Activated naive CD8-positive, alpha-beta T cell (primary cell): ENCODE data around the gene R3HDM4.
"Not testable (repeated sequence)": the region's sequence is repeated elsewhere in the genome, so short reads cannot be mapped to it uniquely, and the experiment has no call there.

Source experiments
- H3K27ac Mint-ChIP-seq: one replicate; pipeline ENCODE4 v1.8.0; 2021; ENCODE audit warnings: mixed read lengths
- H3K27me3 Mint-ChIP-seq: one replicate; pipeline ENCODE4 v1.8.0; 2021; ENCODE audit warnings: mixed read lengths
- H3K36me3 Mint-ChIP-seq: one replicate; pipeline ENCODE4 v1.8.0; 2021; ENCODE audit warnings: mixed read lengths
- H3K4me1 Mint-ChIP-seq: one replicate; pipeline ENCODE4 v1.8.0; 2021; ENCODE audit warnings: low read depth, mixed read lengths
- H3K4me3 Mint-ChIP-seq: one replicate; pipeline ENCODE4 v1.8.0; 2021; ENCODE audit warnings: mild to moderate bottlenecking, mixed read lengths
- H3K9me3 Mint-ChIP-seq: one replicate; pipeline ENCODE4 v1.8.0; 2021; ENCODE audit warnings: low read depth, mixed read lengths

Gene R3HDM4

GRCh38 chr19:913080-913748 lies at the start of gene R3HDM4:
R3HDM4 (minus strand) TSS chr19:913219; CDS start chr19:913157, 62 bp downstream.
- Mint-ChIP-seq H3K9me3 (no peaks in the 10 kb centered on the region), H3K4me3 (peak within 1 kb of the TSS; percentile 85), H3K36me3 (no peaks in the 10 kb centered on the region), H3K4me1 (peaks cover 30% of the 10 kb centered on the region), H3K27me3 (no peaks in the 10 kb centered on the region), H3K27ac (peak within 1 kb of the TSS; percentile 89)

- Mint-ChIP-seq H3K36me3 (peaks cover 2% of the 10 kb centered on the region), H3K9me3 (no peaks in the 10 kb centered on the region), H3K4me3 (no peak overlapping the region), H3K27ac (no peak overlapping the region), H3K4me1 (peaks cover 2% of the 10 kb centered on the region), H3K27me3 (no peaks in the 10 kb centered on the region)
Observed at GRCh38 chr19:961866-962620, 49.0 kb upstream of the R3HDM4 start.

- H3K9me3 Mint-ChIP-seq, result no peaks in the 10 kb centered on the region
- H3K36me3 Mint-ChIP-seq, result peaks cover 2% of the 10 kb centered on the region
- no peak overlapping the region for H3K27ac Mint-ChIP-seq
- H3K4me3 Mint-ChIP-seq, result no peak overlapping the region
- H3K4me1 Mint-ChIP-seq, result peaks cover 2% of the 10 kb centered on the region
- H3K27me3 Mint-ChIP-seq, result no peaks in the 10 kb centered on the region
Observed at GRCh38 chr19:960601-960938, 47.6 kb upstream of the R3HDM4 start.

- Mint-ChIP-seq H3K9me3 (no peaks in the 10 kb centered on the region), H3K27me3 (no peaks in the 10 kb centered on the region), H3K27ac (no peak overlapping the region), H3K4me1 (peaks cover 2% of the 10 kb centered on the region), H3K4me3 (no peak overlapping the region), H3K36me3 (peaks cover under 1% of the 10 kb centered on the region)
Observed at GRCh38 chr19:960020-960419, 47.0 kb upstream of the R3HDM4 start.

- H3K36me3 Mint-ChIP-seq, result no peaks in the 10 kb centered on the region
- no peak overlapping the region for H3K27ac Mint-ChIP-seq
- H3K27me3 Mint-ChIP-seq, result no peaks in the 10 kb centered on the region
- no peak overlapping the region for H3K4me3 Mint-ChIP-seq
- H3K9me3 Mint-ChIP-seq, result no peaks in the 10 kb centered on the region
- H3K4me1 Mint-ChIP-seq, result peaks cover 2% of the 10 kb centered on the region
Observed at GRCh38 chr19:958967-959855, 46.2 kb upstream of the R3HDM4 start.

GRCh38 chr19:957578-957977 lies 44.6 kb upstream of the R3HDM4 start:
- not testable (repeated sequence) for H3K4me3 Mint-ChIP-seq, H3K9me3 Mint-ChIP-seq, H3K4me1 Mint-ChIP-seq, H3K27me3 Mint-ChIP-seq, H3K36me3 Mint-ChIP-seq, H3K27ac Mint-ChIP-seq

- Mint-ChIP-seq H3K27ac (no peak overlapping the region), H3K27me3 (no peaks in the 10 kb centered on the region), H3K36me3 (no peaks in the 10 kb centered on the region), H3K9me3 (no peaks in the 10 kb centered on the region), H3K4me3 (no peak overlapping the region), H3K4me1 (peaks cover 7% of the 10 kb centered on the region)
Observed at GRCh38 chr19:956766-957440, 43.9 kb upstream of the R3HDM4 start.

- Mint-ChIP-seq H3K27me3 (no peaks in the 10 kb centered on the region), H3K27ac (no peak overlapping the region), H3K36me3 (no peaks in the 10 kb centered on the region), H3K4me3 (no peak overlapping the region), H3K9me3 (no peaks in the 10 kb centered on the region), H3K4me1 (peaks cover 7% of the 10 kb centered on the region)
Observed at GRCh38 chr19:955803-956765, 43.1 kb upstream of the R3HDM4 start.

GRCh38 chr19:954672-955494 lies 41.9 kb upstream of the R3HDM4 start:
- H3K27me3 Mint-ChIP-seq, result no peaks in the 10 kb centered on the region
- H3K4me3 Mint-ChIP-seq, result no peak overlapping the region
- no peak overlapping the region for H3K27ac Mint-ChIP-seq
- H3K9me3 Mint-ChIP-seq, result no peaks in the 10 kb centered on the region
- H3K4me1 Mint-ChIP-seq, result peaks cover 7% of the 10 kb centered on the region
- H3K36me3 Mint-ChIP-seq, result no peaks in the 10 kb centered on the region

- Mint-ChIP-seq H3K9me3 (no peaks in the 10 kb centered on the region), H3K4me3 (no peak overlapping the region), H3K27me3 (no peaks in the 10 kb centered on the region), H3K27ac (no peak overlapping the region), H3K4me1 (peaks cover 7% of the 10 kb centered on the region), H3K36me3 (no peaks in the 10 kb centered on the region)
Observed at GRCh38 chr19:954272-954671, 41.3 kb upstream of the R3HDM4 start.

GRCh38 chr19:953445-954271 lies 40.6 kb upstream of the R3HDM4 start:
- no peak overlapping the region for H3K4me3 Mint-ChIP-seq
- H3K27me3 Mint-ChIP-seq, result no peaks in the 10 kb centered on the region

GRCh38 chr19:952680-953444 lies 39.8 kb upstream of the R3HDM4 start:
- no peak overlapping the region for H3K4me3 Mint-ChIP-seq
- H3K27ac Mint-ChIP-seq, result no peak overlapping the region
- H3K9me3 Mint-ChIP-seq, result no peaks in the 10 kb centered on the region
- no peaks in the 10 kb centered on the region for H3K27me3 Mint-ChIP-seq
- H3K36me3 Mint-ChIP-seq, result no peaks in the 10 kb centered on the region
- H3K4me1 Mint-ChIP-seq, result peaks cover 4% of the 10 kb centered on the region

More at GRCh38 chr19:953445-954271, 40.6 kb upstream of the R3HDM4 start:
- H3K4me1 Mint-ChIP-seq, result peaks cover 4% of the 10 kb centered on the region
- H3K36me3 Mint-ChIP-seq, result no peaks in the 10 kb centered on the region
- no peak overlapping the region for H3K27ac Mint-ChIP-seq
- H3K9me3 Mint-ChIP-seq, result no peaks in the 10 kb centered on the region
